Measurements from ENCODE around the gene BEST4.
"Not testable (repeated sequence)": the region's sequence is repeated elsewhere in the genome, so short reads cannot be mapped to it uniquely, and the experiment has no call there.

Gene BEST4

GRCh38 chr1:44788120-44788860 lies at the start of gene BEST4:
Gene BEST4, minus strand, starts transcription at chr1:44788170. Its CDS starts 465 bp downstream, at chr1:44787705.
- DNase-seq (ENCODE audit: low spot score): no peak

GRCh38 chr1:44835738-44836675 lies 48.0 kb upstream of the BEST4 start:
- peak; percentile 78 for DNase-seq (ENCODE audit: low spot score)

- no peak for DNase-seq (ENCODE audit: low spot score)
Measured at GRCh38 chr1:44834328-44834727, 46.4 kb upstream of the BEST4 start.

- no peak for DNase-seq (ENCODE audit: low spot score)
Measured at GRCh38 chr1:44832056-44832705, 44.2 kb upstream of the BEST4 start.

GRCh38 chr1:44831516-44831915 lies 43.5 kb upstream of the BEST4 start:
- no peak for DNase-seq (ENCODE audit: low spot score)

- DNase-seq (ENCODE audit: low spot score): no peak
Measured at GRCh38 chr1:44830900-44831304, 42.9 kb upstream of the BEST4 start.

GRCh38 chr1:44829506-44830384 lies 41.8 kb upstream of the BEST4 start:
- DNase-seq (ENCODE audit: low spot score): no peak

GRCh38 chr1:44828841-44829440 lies 41.0 kb upstream of the BEST4 start:
- DNase-seq (ENCODE audit: low spot score): no peak

GRCh38 chr1:44828003-44828651 lies 40.2 kb upstream of the BEST4 start:
- DNase-seq (ENCODE audit: low spot score): no peak

GRCh38 chr1:44827197-44828002 lies 39.4 kb upstream of the BEST4 start:
- no peak for DNase-seq (ENCODE audit: low spot score)

- no peak for DNase-seq (ENCODE audit: low spot score)
Measured at GRCh38 chr1:44826375-44827196, 38.6 kb upstream of the BEST4 start.

- DNase-seq (ENCODE audit: low spot score): not testable (repeated sequence)
Measured at GRCh38 chr1:44824392-44824791, 36.4 kb upstream of the BEST4 start.

GRCh38 chr1:44822981-44823451 lies 35.0 kb upstream of the BEST4 start:
- DNase-seq (ENCODE audit: low spot score): no peak

- DNase-seq (ENCODE audit: low spot score): no peak
Measured at GRCh38 chr1:44822131-44822701, 34.2 kb upstream of the BEST4 start.

GRCh38 chr1:44821240-44821715 lies 33.3 kb upstream of the BEST4 start:
- no peak for DNase-seq (ENCODE audit: low spot score)

GRCh38 chr1:44820328-44821239 lies 32.6 kb upstream of the BEST4 start:
- no peak for DNase-seq (ENCODE audit: low spot score)
